HepG2 (cell line): ENCODE data around the gene EIF4G1. TPM values are rescaled to one million over a fixed set of nuclear protein-coding genes. Genes with fewer than 3 reads are reported as not detected.

ENCODE experiments used
- ASH2L ChIP-seq: fragments of 300-600, 200-600 bp; sonication (generic); IDR thresholded peaks from 2 replicates; pipeline ENCODE4 v1.7.0; 2017; ENCODE audit warnings: low read depth, mild to moderate bottlenecking, moderate library complexity, mixed read lengths, low read length; ENCODE audit not compliant: insufficient read length
- HOXA3 ChIP-seq: sonication (generic); formaldehyde crosslinking; IDR thresholded peaks from 2 replicates; pipeline ENCODE4 v1.5.0; 2020; ENCODE audit warnings: missing genetic modification reagents
- KDM5A ChIP-seq: fragments of 200-600 bp; sonication (generic); IDR thresholded peaks from 2 replicates; pipeline ENCODE4 v1.7.0; 2018; ENCODE audit warnings: antibody characterized with exemption, mild to moderate bottlenecking, low read length, borderline replicate concordance
- KDM6A ChIP-seq: IDR thresholded peaks from 2 replicates; pipeline ENCODE4 v1.6.1; 2016; ENCODE audit warnings: low read depth
- KLF13 ChIP-seq: sonication (generic); formaldehyde crosslinking; IDR thresholded peaks from 2 replicates; pipeline ENCODE4 v1.4.0; 2020; ENCODE audit warnings: mild to moderate bottlenecking, missing genetic modification reagents
- MAZ ChIP-seq, 2 experiments: sonication (generic) in 1 of 2; formaldehyde crosslinking in 1 of 2; IDR thresholded peaks; 2 replicates each; pipeline versions ENCODE4 v1.5.0 to v1.6.1; 2012 to 2020; ENCODE audit warnings: low read depth in 2 of 2, mild to moderate bottlenecking in 2 of 2, borderline replicate concordance in 1 of 2, improper control_type of control experiment in 1 of 2, low read length in 1 of 2, missing genetic modification reagents in 1 of 2, moderate library complexity in 1 of 2
- MED1 ChIP-seq: sonication (generic); formaldehyde crosslinking; IDR thresholded peaks from 2 replicates; pipeline ENCODE4 v1.4.0; 2020; ENCODE audit warnings: missing genetic modification reagents
- MTA1 ChIP-seq: sonication (generic); formaldehyde crosslinking; IDR thresholded peaks from 2 replicates; pipeline ENCODE4 v1.4.0; 2020; ENCODE audit warnings: missing genetic modification reagents, mild to moderate bottlenecking, borderline replicate concordance
- MXI1 ChIP-seq: IDR thresholded peaks from 3 replicates; pipeline ENCODE4 v1.6.1; 2012; ENCODE audit warnings: low read depth, low read length, inconsistent platforms, borderline replicate concordance
- RFXAP ChIP-seq: sonication (generic); formaldehyde crosslinking; IDR thresholded peaks from 2 replicates; pipeline ENCODE4 v1.4.0; 2020; ENCODE audit warnings: missing genetic modification reagents, borderline replicate concordance
- ZNF207 ChIP-seq: fragments of 450-650 bp; IDR thresholded peaks from 2 replicates; pipeline ENCODE4 v1.6.1; 2016; ENCODE audit warnings: antibody characterized with exemption, borderline replicate concordance
- ZNF547 ChIP-seq: sonication (generic); formaldehyde crosslinking; IDR thresholded peaks from 2 replicates; pipeline ENCODE4 v1.5.1; 2020; ENCODE audit warnings: mild to moderate bottlenecking, missing genetic modification reagents
- polyA plus RNA-seq, 8 experiments: library from polyadenylated mRNA; depleted of rRNA in 3 of 8; stranded (reverse) in 7 of 8; unstranded in 1 of 8; fragments of >200 nt; fragmentation: Illumina TruSeq in 4 of 8; extraction: Trizol in 4 of 8; gene quantifications; 2 replicates each; pipeline versions ENCODE4 v1.2.1 to v1.2.3, GENCODE V29; 2011 to 2016; ENCODE audit warnings: low read depth in 4 of 8, missing spikeins in 1 of 8, mixed read lengths in 1 of 8; ENCODE audit not compliant: insufficient read depth in 1 of 8
- total RNA-seq, 5 experiments: library from RNA; depleted of rRNA; stranded (reverse); fragments of >200 nt; fragmentation: Illumina TruSeq; extraction: Trizol; gene quantifications; 2 replicates each; pipeline ENCODE4 v1.2.3, GENCODE V29; 2016; ENCODE audit warnings: low read depth in 1 of 5
- TF ChIP-seq, protein P1 (sequence below): sonication (generic); formaldehyde crosslinking; IDR thresholded peaks from 2 replicates; pipeline ENCODE4 v1.4.0; 2020; ENCODE audit warnings: missing genetic modification reagents, borderline replicate concordance
- TF ChIP-seq, protein P2 (sequence below): sonication (generic); formaldehyde crosslinking; IDR thresholded peaks from 2 replicates; pipeline ENCODE4 v1.4.0; 2020; ENCODE audit warnings: missing genetic modification reagents
- TF ChIP-seq, protein P3 (sequence below): sonication (generic); formaldehyde crosslinking; IDR thresholded peaks from 2 replicates; pipeline ENCODE4 v1.4.0; 2020; ENCODE audit warnings: missing genetic modification reagents

Gene EIF4G1
- total and polyA plus RNA-seq, 2 of the 13 experiments (the other 11 are each of a cell fraction or from before 2014, with no cell fraction given): 208 to 213 TPM

DNA sequence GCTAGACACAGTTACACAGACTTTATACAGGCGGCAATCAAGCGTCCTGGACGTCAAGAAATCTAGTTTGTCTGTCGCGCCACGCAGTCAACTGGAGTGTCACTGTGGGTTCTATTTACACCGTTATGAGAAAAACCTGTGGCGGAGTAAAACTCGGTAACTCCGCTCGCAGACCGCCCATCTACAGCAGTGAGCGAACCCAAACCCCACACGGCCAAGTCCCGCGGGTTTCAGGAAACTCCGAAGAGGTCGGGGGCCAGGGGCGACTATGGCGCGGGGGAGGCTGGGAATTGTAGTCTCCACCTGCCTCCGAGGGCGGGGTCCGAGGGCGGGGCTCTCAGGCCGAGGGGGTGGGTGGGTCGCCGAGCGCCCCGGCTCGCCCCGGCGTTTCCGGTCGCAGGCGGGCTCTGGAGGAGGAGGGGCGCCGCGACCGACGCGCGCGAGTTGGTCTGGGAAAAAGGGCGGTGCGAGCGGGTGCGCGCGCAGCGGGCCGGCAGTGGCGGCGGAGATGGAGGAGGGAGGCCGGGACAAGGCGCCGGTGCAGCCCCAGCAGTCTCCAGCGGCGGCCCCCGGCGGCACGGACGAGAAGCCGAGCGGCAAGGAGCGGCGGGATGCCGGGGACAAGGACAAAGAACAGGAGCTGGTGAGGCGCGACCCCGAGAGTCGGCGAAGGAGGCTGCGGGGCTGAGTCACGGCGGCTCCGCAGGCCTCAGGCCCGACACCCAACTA is 15.5 kb upstream of the EIF4G1 start, which contains the start of gene PSMD2 (continued):
- TF ChIP-seq, protein P1, sequence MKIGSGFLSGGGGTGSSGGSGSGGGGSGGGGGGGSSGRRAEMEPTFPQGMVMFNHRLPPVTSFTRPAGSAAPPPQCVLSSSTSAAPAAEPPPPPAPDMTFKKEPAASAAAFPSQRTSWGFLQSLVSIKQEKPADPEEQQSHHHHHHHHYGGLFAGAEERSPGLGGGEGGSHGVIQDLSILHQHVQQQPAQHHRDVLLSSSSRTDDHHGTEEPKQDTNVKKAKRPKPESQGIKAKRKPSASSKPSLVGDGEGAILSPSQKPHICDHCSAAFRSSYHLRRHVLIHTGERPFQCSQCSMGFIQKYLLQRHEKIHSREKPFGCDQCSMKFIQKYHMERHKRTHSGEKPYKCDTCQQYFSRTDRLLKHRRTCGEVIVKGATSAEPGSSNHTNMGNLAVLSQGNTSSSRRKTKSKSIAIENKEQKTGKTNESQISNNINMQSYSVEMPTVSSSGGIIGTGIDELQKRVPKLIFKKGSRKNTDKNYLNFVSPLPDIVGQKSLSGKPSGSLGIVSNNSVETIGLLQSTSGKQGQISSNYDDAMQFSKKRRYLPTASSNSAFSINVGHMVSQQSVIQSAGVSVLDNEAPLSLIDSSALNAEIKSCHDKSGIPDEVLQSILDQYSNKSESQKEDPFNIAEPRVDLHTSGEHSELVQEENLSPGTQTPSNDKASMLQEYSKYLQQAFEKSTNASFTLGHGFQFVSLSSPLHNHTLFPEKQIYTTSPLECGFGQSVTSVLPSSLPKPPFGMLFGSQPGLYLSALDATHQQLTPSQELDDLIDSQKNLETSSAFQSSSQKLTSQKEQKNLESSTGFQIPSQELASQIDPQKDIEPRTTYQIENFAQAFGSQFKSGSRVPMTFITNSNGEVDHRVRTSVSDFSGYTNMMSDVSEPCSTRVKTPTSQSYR (CRISPR knock-in tag): peak; percentile 63; the same call in 1 of the 2 replicates
- TF ChIP-seq MAZ (IDR thresholded peaks at IDR 0.05; ENCODE audit: borderline replicate concordance, low read depth, low read length) (peak; percentile 93), MAZ (CRISPR knock-in tag; IDR thresholded peaks at IDR 0.05; ENCODE audit: low read depth) (peak; percentile 68), KDM6A (CRISPR knock-in tag) (no peak), ZNF547 (no peak), ASH2L (peak; percentile 63), KLF13 (CRISPR knock-in tag) (no peak), ZNF207 (no peak), RFXAP (CRISPR knock-in tag) (no peak), HOXA3 (CRISPR knock-in tag) (peak; percentile 47; the same call in 1 of the 2 replicates), KDM5A (peak; percentile 63; the same call in 1 of the 2 replicates), MXI1 (no peak; the same call in 2 of the 3 replicates), MTA1 (CRISPR knock-in tag) (no peak), MED1 (0 out of 2 replicates have a peak, but pooled peaks have one; percentile 20)
- TF ChIP-seq, protein P2, sequence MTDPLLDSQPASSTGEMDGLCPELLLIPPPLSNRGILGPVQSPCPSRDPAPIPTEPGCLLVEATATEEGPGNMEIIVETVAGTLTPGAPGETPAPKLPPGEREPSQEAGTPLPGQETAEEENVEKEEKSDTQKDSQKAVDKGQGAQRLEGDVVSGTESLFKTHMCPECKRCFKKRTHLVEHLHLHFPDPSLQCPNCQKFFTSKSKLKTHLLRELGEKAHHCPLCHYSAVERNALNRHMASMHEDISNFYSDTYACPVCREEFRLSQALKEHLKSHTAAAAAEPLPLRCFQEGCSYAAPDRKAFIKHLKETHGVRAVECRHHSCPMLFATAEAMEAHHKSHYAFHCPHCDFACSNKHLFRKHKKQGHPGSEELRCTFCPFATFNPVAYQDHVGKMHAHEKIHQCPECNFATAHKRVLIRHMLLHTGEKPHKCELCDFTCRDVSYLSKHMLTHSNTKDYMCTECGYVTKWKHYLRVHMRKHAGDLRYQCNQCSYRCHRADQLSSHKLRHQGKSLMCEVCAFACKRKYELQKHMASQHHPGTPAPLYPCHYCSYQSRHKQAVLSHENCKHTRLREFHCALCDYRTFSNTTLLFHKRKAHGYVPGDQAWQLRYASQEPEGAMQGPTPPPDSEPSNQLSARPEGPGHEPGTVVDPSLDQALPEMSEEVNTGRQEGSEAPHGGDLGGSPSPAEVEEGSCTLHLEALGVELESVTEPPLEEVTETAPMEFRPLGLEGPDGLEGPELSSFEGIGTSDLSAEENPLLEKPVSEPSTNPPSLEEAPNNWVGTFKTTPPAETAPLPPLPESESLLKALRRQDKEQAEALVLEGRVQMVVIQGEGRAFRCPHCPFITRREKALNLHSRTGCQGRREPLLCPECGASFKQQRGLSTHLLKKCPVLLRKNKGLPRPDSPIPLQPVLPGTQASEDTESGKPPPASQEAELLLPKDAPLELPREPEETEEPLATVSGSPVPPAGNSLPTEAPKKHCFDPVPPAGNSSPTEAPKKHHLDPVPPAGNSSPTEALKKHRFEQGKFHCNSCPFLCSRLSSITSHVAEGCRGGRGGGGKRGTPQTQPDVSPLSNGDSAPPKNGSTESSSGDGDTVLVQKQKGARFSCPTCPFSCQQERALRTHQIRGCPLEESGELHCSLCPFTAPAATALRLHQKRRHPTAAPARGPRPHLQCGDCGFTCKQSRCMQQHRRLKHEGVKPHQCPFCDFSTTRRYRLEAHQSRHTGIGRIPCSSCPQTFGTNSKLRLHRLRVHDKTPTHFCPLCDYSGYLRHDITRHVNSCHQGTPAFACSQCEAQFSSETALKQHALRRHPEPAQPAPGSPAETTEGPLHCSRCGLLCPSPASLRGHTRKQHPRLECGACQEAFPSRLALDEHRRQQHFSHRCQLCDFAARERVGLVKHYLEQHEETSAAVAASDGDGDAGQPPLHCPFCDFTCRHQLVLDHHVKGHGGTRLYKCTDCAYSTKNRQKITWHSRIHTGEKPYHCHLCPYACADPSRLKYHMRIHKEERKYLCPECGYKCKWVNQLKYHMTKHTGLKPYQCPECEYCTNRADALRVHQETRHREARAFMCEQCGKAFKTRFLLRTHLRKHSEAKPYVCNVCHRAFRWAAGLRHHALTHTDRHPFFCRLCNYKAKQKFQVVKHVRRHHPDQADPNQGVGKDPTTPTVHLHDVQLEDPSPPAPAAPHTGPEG (CRISPR knock-in tag): no peak
- TF ChIP-seq, protein P3, sequence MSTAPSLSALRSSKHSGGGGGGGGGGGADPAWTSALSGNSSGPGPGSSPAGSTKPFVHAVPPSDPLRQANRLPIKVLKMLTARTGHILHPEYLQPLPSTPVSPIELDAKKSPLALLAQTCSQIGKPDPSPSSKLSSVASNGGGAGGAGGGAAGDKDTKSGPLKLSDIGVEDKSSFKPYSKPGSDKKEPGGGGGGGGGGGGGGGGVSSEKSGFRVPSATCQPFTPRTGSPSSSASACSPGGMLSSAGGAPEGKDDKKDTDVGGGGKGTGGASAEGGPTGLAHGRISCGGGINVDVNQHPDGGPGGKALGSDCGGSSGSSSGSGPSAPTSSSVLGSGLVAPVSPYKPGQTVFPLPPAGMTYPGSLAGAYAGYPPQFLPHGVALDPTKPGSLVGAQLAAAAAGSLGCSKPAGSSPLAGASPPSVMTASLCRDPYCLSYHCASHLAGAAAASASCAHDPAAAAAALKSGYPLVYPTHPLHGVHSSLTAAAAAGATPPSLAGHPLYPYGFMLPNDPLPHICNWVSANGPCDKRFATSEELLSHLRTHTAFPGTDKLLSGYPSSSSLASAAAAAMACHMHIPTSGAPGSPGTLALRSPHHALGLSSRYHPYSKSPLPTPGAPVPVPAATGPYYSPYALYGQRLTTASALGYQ (CRISPR knock-in tag): no peak
